ENCODE measurements around the gene CEP112. TPM values are rescaled to one million over a fixed set of nuclear protein-coding genes. Genes with fewer than 3 reads are reported as not detected.

The CEP112 gene
- total RNA-seq, 1 experiment from 2014 or later, result 6.1 TPM

- peaks cover 6% of the 10 kb centered on the region; the same call in 1 of the 2 replicates for H3K9me3 Mint-ChIP-seq
- H3K36me3 Mint-ChIP-seq, result no peaks in the 10 kb centered on the region
- DNase-seq (ENCODE audit: low spot score), result no peak
- POLR2A ChIA-PET, result interaction anchor here (0.6 kb wide), 1 partner anchor 1387 kb away, joined by 3 read pairs; no protein-coding TSS in a partner anchor
- TF ChIP-seq TEAD4 (CRISPR knock-in tag; IDR thresholded peaks at IDR 0.05) (no peak), ZNF423 (CRISPR knock-in tag; IDR thresholded peaks at IDR 0.05) (peak; percentile 30; the same call in 1 of the 2 replicates)
- ATAC-seq, result peak; percentile 70
- H3K27ac Mint-ChIP-seq, result peak overlapping the region; percentile 6; the same call in 1 of the 2 replicates
- H3K4me3 Mint-ChIP-seq, result peak overlapping the region; percentile 50
- CTCF ChIA-PET, result interaction anchor here (0.5 to 1.3 kb wide), 4 partner anchors 9 to 204 kb away, joined by 3 to 4 read pairs (median 3); no protein-coding TSS in a partner anchor
- peaks cover 37% of the 10 kb centered on the region for H3K4me1 Mint-ChIP-seq
- H3K27me3 Mint-ChIP-seq (ENCODE audit: low read depth), result peaks cover 2% of the 10 kb centered on the region; the same call in 1 of the 2 replicates
Measured at GRCh38 chr17:65593855-65594845, 597.8 kb downstream of the CEP112 start.

GRCh38 chr17:65593092-65593854 is 598.7 kb downstream of the CEP112 start:
- TF ChIP-seq OVOL2 (CRISPR knock-in tag; IDR thresholded peaks at IDR 0.05; ENCODE audit: borderline replicate concordance), result no peak
- H3K4me3 Mint-ChIP-seq, result peak overlapping the region; percentile 50
- CTCF ChIA-PET, result interaction anchor here (1.0 to 1.3 kb wide), 2 partner anchors 10 to 205 kb away, joined by 3 read pairs; no protein-coding TSS in a partner anchor
- H3K27me3 Mint-ChIP-seq (ENCODE audit: low read depth), result peaks cover 2% of the 10 kb centered on the region; the same call in 1 of the 2 replicates
- POLR2A ChIA-PET, result no interaction called here
- no peak for ATAC-seq
- no peak overlapping the region for H3K27ac Mint-ChIP-seq
- no peak for DNase-seq (ENCODE audit: low spot score)
- H3K36me3 Mint-ChIP-seq, result no peaks in the 10 kb centered on the region
- no peaks in the 10 kb centered on the region for H3K9me3 Mint-ChIP-seq
- peaks cover 42% of the 10 kb centered on the region for H3K4me1 Mint-ChIP-seq

GRCh38 chr17:65592125-65592965 is 599.6 kb downstream of the CEP112 start:
- Mint-ChIP-seq H3K9me3 (no peaks in the 10 kb centered on the region), H3K4me1 (peaks cover 50% of the 10 kb centered on the region), H3K4me3 (no peak overlapping the region), H3K27me3 (ENCODE audit: low read depth) (peaks cover 2% of the 10 kb centered on the region; the same call in 1 of the 2 replicates), H3K36me3 (no peaks in the 10 kb centered on the region), H3K27ac (no peak overlapping the region)
- ATAC-seq (no peak), DNase-seq (ENCODE audit: low spot score) (no peak)
- ChIA-PET POLR2A (no interaction called here), CTCF (interaction anchor here (0.5 kb wide), 1 partner anchor 10 kb away, joined by 6 read pairs; no protein-coding TSS in a partner anchor)
- TF ChIP-seq ZNF425 (CRISPR knock-in tag; conservative IDR thresholded peaks at IDR 0.05) (no peak), ZNF121 (CRISPR knock-in tag; IDR thresholded peaks at IDR 0.05) (no peak), JUN (CRISPR knock-in tag; IDR thresholded peaks at IDR 0.05) (no peak), JAZF1 (CRISPR knock-in tag; IDR thresholded peaks at IDR 0.05) (no peak), MXD4 (CRISPR knock-in tag; IDR thresholded peaks at IDR 0.05; ENCODE audit: borderline replicate concordance) (no peak), ESRRA (CRISPR knock-in tag; IDR thresholded peaks at IDR 0.05; ENCODE audit: borderline replicate concordance) (no peak), ATF3 (CRISPR knock-in tag; conservative IDR thresholded peaks at IDR 0.05) (no peak), ZNF512 (CRISPR knock-in tag; IDR thresholded peaks at IDR 0.05; ENCODE audit: borderline replicate concordance) (no peak)

Data from WTC11 (cell line).